Neuron (in vitro differentiated cells): Measurements from ENCODE around the gene NRBF2.
"Not testable (repeated sequence)": the region's sequence is repeated elsewhere in the genome, so short reads cannot be mapped to it uniquely, and the experiment has no call there.

ENCODE experiments used
- H2AFZ ChIP-seq: one replicate; pipeline ENCODE4 v1.6.1; 2013; ENCODE audit warnings: low read depth, mild to moderate bottlenecking, inconsistent platforms, low read length, moderate library complexity
- H3K27me3 ChIP-seq: one replicate; pipeline ENCODE4 v1.6.1; 2013; ENCODE audit warnings: low read length; ENCODE audit not compliant: insufficient read depth
- H3K36me3 ChIP-seq: one replicate; pipeline ENCODE4 v1.6.1; 2013; ENCODE audit warnings: low read length; ENCODE audit not compliant: insufficient read depth
- H3K4me1 ChIP-seq: one replicate; pipeline ENCODE4 v1.6.1; 2013; ENCODE audit warnings: low read length; ENCODE audit not compliant: insufficient read depth
- H3K4me3 ChIP-seq: 2 replicates; pipeline ENCODE4 v1.5.1; 2013; ENCODE audit warnings: mild to moderate bottlenecking, low read length, moderate library complexity
- H3K9me3 ChIP-seq: one replicate; pipeline ENCODE4 v1.6.1; 2013; ENCODE audit warnings: low read length

NRBF2 gene

GRCh38 chr10:63133056-63133820 is at the start of gene NRBF2:
Gene NRBF2, plus strand, starts transcription at chr10:63133328. Its CDS starts 143 bp downstream, at chr10:63133471.
- Histone ChIP-seq H3K27me3 (no peaks in the 10 kb centered on the region), H3K9me3 (no peaks in the 10 kb centered on the region), H3K36me3 (no peaks in the 10 kb centered on the region), H3K4me1 (peaks cover 13% of the 10 kb centered on the region), H3K4me3 (peak within 1 kb of the TSS; percentile 77), H2AFZ (peak within 1 kb of the TSS; percentile 71)

GRCh38 chr10:63083406-63083805 is 49.7 kb upstream of the NRBF2 start:
- not testable (repeated sequence) for H2AFZ ChIP-seq, H3K9me3 ChIP-seq, H3K36me3 ChIP-seq, H3K4me3 ChIP-seq, H3K27me3 ChIP-seq, H3K4me1 ChIP-seq

GRCh38 chr10:63083904-63084689 is 49.0 kb upstream of the NRBF2 start:
- no peaks in the 10 kb centered on the region for H3K36me3 ChIP-seq
- H2AFZ ChIP-seq = no peak overlapping the region
- no peaks in the 10 kb centered on the region for H3K9me3 ChIP-seq
- no peak overlapping the region for H3K4me3 ChIP-seq
- H3K27me3 ChIP-seq = no peaks in the 10 kb centered on the region
- peaks cover 5% of the 10 kb centered on the region for H3K4me1 ChIP-seq

GRCh38 chr10:63084690-63085382 is 48.3 kb upstream of the NRBF2 start:
- H3K27me3 ChIP-seq = no peaks in the 10 kb centered on the region
- no peak overlapping the region for H3K4me3 ChIP-seq
- no peak overlapping the region for H2AFZ ChIP-seq

GRCh38 chr10:63093227-63093626 is 39.9 kb upstream of the NRBF2 start:
- H3K36me3 ChIP-seq = no peaks in the 10 kb centered on the region
- H3K27me3 ChIP-seq = no peaks in the 10 kb centered on the region
- no peak overlapping the region for H3K4me3 ChIP-seq
- H2AFZ ChIP-seq = no peak overlapping the region
- no peaks in the 10 kb centered on the region for H3K9me3 ChIP-seq
- no peaks in the 10 kb centered on the region for H3K4me1 ChIP-seq

More at GRCh38 chr10:63084690-63085382, 48.3 kb upstream of the NRBF2 start:
- H3K4me1 ChIP-seq = peaks cover 5% of the 10 kb centered on the region
- no peaks in the 10 kb centered on the region for H3K9me3 ChIP-seq
- no peaks in the 10 kb centered on the region for H3K36me3 ChIP-seq

GRCh38 chr10:63094405-63094804 is 38.7 kb upstream of the NRBF2 start:
- no peaks in the 10 kb centered on the region for H3K36me3 ChIP-seq
- H3K9me3 ChIP-seq = no peaks in the 10 kb centered on the region
- no peaks in the 10 kb centered on the region for H3K4me1 ChIP-seq

GRCh38 chr10:63094881-63095280 is 38.2 kb upstream of the NRBF2 start:
- H3K4me3 ChIP-seq = no peak overlapping the region

More at GRCh38 chr10:63094405-63094804, 38.7 kb upstream of the NRBF2 start:
- Histone ChIP-seq H3K27me3 (no peaks in the 10 kb centered on the region), H2AFZ (no peak overlapping the region), H3K4me3 (no peak overlapping the region)

GRCh38 chr10:63099734-63100133 is 33.4 kb upstream of the NRBF2 start:
- no peak overlapping the region for H3K4me3 ChIP-seq
- no peaks in the 10 kb centered on the region for H3K9me3 ChIP-seq
- H3K36me3 ChIP-seq = no peaks in the 10 kb centered on the region
- no peaks in the 10 kb centered on the region for H3K27me3 ChIP-seq
- no peaks in the 10 kb centered on the region for H3K4me1 ChIP-seq
- no peak overlapping the region for H2AFZ ChIP-seq

More at GRCh38 chr10:63094881-63095280, 38.2 kb upstream of the NRBF2 start:
- no peak overlapping the region for H2AFZ ChIP-seq
- no peaks in the 10 kb centered on the region for H3K4me1 ChIP-seq
- H3K27me3 ChIP-seq = no peaks in the 10 kb centered on the region
- no peaks in the 10 kb centered on the region for H3K36me3 ChIP-seq
- H3K9me3 ChIP-seq = no peaks in the 10 kb centered on the region

GRCh38 chr10:63101091-63101490 is 32.0 kb upstream of the NRBF2 start:
- not testable (repeated sequence) for H3K9me3 ChIP-seq, H3K27me3 ChIP-seq, H2AFZ ChIP-seq, H3K4me1 ChIP-seq, H3K36me3 ChIP-seq, H3K4me3 ChIP-seq

GRCh38 chr10:63102279-63102883 is 30.7 kb upstream of the NRBF2 start:
- not testable (repeated sequence) for H3K9me3 ChIP-seq, H3K4me1 ChIP-seq, H2AFZ ChIP-seq, H3K36me3 ChIP-seq, H3K27me3 ChIP-seq, H3K4me3 ChIP-seq

GRCh38 chr10:63103178-63103577 is 29.9 kb upstream of the NRBF2 start:
- not testable (repeated sequence) for H3K9me3 ChIP-seq, H3K36me3 ChIP-seq, H3K27me3 ChIP-seq, H2AFZ ChIP-seq, H3K4me1 ChIP-seq, H3K4me3 ChIP-seq

GRCh38 chr10:63103971-63104409 is 29.1 kb upstream of the NRBF2 start:
- H3K27me3 ChIP-seq = no peaks in the 10 kb centered on the region
- peaks cover 6% of the 10 kb centered on the region for H3K4me1 ChIP-seq
- H3K36me3 ChIP-seq = no peaks in the 10 kb centered on the region
- H3K9me3 ChIP-seq = no peaks in the 10 kb centered on the region
- H2AFZ ChIP-seq = no peak overlapping the region
- H3K4me3 ChIP-seq = no peak overlapping the region
